HG03025 (cell line): Measurements from ENCODE around the gene APP.
A peak's percentile ranks its signal among the peaks of the same experiment; 100 is the strongest.

Experiments used
- ATAC-seq: cut with Tn5 transposase; IDR thresholded peaks from one replicate; pipeline ENCODE4 v1.9.1; 2021; ENCODE audit warnings: mild to moderate bottlenecking, moderate library complexity; ENCODE audit not compliant: unreplicated experiment, low FRiP score

The APP gene

DNA sequence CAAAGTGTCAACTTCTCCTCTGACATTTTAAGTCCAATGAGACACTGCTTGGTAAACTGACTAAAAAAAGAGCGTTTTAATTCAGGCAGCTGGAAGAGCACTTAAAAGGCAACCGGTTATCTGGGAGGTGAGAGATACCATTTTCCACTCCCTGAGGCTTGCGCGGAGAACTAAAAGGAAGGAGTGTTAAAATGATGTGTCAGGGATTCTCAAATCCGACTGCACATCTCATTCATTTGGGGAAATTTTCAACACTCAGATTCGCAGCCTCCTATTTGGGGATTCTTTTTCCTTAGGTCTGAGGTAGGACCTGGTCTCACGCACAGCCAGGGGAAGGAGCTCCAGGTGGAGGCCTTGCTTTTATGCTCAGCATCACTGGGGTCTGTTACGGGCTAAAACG, 281.9 kb downstream of the APP start:
- no peak for ATAC-seq

DNA sequence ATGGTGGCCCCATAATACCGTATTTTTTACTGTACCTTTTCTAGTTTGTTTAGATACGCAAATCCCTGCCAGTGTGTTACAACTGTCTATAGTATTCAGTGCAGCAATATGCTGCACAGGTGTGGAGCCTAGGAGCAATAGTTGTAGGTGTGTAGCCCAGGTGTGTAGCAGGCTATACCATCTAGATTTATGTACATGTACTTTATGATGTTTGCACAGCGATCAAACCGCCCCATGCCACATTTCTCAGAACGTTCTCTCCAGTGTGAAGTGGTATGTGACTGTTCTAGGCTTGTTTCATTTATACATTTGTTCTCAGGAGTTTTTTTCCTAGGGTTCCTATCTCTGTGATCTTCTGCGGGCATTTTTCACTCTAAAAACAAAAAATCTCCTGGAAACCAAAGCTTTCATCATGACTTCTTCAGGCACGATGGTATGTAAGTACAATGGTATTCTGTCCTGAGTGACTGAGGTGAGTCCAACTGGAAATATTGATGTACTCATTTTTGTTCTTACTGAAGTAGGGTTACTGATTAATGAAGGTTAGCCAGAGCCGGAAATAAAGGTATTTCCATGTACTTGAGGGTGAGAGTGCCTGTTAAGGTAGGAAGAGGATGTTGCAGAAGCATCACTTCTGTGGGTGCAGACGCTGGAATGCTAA, 282.8 kb downstream of the APP start:
- ATAC-seq, result no peak

DNA sequence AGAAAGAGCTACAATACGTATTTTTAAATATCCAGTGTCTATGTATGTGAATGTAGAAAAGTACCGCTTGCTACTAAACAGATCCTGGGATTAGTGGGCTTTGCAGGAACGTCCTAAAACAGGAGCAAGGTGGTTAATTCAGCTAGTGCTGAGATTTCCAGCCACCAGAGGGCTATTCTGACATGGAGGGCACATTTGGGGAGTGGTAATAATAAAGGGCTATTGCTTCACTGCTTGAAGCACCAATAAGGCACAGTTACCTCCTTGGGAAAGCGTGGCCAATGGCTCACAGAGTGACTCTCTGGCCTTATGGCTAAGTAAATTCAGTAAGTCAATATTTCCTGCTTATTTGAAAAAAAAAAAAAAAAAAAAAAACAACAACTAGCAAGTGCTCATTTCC, 283.4 kb downstream of the APP start:
- no peak for ATAC-seq

DNA sequence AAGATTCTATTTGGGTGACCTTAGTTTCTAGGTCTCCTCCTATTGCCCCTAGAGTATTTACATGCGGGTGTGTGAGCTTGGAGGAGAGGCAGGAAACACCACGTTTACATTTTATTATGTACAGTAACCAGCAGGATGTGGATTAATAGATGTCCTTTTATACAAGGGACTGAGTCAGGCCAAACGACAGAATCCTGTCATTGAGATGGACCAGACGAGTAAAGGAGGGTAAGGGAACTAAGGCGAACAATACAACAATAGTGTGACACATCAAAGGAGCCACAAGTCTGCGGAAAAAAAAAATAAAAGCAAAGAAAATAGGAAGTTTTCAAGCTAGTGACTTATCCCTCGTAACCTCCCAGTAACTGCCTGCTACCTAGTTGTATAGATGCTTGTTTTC, 284.7 kb downstream of the APP start:
- no peak for ATAC-seq

DNA sequence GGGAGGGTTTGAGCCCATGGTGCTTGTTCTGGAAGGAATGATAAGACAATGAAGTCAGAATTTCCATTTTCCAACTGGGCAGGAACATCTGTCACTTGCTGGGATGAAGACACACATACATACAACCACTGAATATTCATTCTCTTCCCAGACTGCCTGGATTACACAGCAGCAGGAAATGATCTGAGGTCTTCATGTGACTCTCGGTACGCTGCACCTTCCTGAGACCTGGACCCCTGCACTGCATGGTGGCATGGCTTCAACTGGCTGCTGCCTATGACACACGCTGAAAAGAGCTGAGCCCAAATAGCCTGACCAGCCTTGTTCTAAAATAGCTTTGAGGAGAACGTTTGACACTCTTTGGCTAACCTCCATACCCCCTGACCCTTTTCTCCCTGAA, 285.2 kb downstream of the APP start:
- no peak for ATAC-seq

DNA sequence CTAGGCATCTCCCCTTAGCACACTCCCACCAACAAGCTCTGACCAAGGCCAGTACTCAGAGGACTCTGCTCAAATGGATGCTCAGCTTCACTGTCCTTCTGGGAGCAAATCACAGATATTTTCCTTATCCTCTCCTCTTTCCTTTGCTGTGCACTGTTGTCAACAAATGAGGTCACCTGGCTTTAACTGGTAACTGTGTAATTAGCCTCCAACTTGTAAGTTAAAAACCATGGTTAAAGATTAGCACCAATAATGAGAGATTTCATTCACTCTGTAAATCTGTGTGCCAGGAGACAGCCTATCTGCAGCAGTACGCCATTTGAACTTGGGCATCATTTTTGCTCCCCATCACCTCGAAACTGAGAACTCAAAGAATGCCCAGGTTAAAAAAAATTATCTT, 286.3 kb downstream of the APP start:
- ATAC-seq, result no peak

DNA sequence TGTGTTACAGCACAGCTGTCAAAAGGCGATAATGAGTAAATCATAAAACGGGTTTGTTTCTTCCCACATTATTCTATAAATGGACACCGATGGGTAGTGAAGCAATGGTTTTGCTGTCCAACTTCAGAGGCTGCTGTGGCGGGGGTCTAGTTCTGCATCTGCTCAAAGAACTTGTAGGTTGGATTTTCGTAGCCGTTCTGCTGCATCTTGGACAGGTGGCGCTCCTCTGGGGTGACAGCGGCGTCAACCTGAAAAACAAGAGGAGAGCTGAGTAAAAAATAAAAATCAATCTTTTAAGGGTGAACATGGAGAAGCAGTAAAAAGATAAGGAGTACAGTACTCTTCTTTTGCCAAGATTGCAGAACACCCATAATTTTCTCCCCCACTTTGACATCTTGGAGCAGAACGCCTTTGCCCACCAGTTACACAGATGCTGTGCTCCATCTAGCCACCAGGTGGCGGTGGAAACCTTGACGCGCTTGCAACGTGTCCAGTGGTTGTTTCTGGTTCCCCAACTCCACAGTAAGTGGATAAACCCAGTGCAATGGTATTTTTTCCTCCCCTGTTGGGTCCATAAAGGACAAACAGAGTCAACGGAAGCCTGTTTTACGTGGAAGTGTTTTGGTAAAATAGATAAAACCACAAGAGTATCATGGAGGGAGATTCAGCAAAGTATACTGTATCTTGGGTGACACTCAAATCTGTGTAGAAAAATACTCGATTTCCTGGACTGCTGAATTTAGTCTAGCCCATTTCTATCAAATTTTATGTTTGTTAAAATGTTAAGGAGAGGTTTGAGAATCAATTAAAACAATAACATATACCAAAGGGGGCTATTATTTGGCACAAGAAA, 288.8 kb downstream of the APP start:
- ATAC-seq, result peak; percentile 91

DNA sequence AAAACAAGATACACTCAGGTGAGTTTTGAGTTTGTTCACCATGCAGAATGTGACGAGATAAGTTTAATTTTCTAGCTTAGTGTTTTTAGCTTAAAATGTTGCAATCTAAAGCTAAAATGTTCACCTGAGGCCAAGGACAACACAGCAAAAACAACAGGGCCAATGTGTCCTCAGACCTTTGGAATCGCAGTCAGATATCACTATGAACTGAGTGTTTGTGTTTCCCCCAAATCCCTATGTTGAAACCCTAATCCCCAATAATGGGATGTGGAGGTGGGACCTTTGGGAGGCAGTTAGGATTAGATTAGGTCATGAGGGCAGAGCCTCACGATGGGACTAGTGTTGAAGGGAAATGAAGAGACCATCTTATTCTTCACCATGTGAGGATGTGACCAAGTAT, 291.4 kb downstream of the APP start:
- no peak for ATAC-seq

DNA sequence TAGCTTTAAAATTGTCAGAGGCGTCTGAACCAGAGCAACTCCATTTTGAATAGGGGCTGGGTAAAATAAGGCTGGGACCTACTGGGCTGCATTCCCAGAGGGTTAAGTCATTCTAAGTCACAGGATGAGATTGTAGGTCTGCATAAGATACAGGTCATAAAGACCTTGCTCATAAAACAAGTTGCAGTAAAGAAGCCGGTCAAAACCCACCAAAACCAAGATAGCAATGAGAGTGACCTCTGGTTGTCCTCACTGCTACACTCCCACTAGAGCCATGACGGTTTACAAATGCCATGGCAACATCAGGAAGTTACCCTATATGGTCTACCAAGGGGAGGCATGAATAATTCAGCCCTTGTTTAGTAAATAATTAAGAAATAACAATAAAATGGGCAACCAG, 292.2 kb downstream of the APP start:
- ATAC-seq, result no peak

DNA sequence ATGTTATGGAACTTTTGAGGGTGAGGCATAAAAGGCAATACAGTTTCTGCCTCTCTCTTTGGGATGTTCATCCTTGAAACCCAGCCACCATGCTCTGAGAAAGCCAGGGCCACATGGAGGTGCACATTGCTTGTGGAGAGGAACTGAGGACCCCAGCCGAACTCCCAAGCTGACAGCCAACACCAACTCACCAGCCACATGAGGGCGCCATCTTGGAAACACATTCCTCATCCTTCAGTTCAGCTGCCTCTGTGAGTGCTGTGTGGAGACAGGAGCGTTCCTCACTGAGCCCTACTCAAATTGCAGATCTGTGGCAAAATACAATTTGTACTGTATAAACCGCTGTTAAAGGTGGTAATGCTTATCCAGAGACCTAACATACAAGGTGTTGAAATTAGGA, 298.3 kb downstream of the APP start:
- ATAC-seq, result no peak

DNA sequence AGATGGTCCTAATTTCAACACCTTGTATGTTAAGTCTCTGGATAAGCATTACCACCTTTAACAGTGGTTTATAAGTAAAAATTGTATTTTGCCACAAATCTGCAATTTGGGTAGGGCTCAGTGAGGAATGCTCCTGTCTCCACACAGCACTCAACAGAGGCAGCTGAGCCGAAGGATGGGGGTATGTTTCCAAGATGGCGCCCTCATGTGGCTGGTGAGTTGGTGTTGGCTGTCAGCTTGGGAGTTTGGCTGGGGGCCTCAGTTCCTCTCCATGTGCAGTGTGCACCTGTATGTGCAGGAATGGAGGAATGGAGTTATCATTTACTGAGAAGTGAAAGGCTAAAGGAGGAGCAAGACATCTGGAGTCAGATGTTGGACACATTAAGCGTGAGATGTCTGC, 299.0 kb downstream of the APP start:
- no peak for ATAC-seq

DNA sequence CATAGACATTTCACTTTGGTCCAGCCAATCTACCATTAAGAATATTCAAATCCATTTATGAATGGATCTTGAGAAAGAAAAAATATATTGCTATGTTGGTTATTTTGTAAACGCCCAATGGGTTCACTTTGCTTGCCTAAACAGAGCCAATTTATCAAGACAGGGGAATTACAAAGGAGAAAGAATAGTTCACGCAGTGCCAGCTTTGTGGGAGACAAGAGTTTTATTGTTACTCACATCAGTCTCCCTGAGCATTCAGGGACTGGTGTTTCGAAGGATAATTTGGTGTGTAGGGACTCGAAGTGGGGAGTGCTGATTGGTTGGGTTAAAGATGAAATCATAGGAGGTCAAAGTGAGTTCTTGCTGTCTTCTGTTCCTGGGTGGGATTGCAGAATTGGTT, 300.5 kb downstream of the APP start:
- ATAC-seq, result no peak

DNA sequence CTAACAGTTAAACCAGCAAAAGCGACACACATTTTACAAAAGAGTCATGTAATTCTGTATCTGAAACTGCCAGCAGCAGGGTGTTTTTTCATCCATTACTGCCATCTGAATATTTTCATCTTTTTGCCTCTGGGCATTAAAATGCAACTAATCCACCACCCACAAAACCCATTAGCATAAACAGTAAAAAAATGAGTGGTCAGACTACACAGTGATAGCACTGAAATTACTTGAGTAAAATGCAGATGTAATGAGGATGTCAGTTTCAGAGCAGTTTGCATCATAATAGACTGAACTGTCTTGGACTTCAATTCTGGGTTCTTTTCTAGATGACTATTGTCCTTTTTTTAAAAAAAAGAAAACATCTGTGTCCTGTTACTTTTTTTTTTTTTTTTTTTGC, 303.5 kb downstream of the APP start:
- no peak for ATAC-seq

DNA sequence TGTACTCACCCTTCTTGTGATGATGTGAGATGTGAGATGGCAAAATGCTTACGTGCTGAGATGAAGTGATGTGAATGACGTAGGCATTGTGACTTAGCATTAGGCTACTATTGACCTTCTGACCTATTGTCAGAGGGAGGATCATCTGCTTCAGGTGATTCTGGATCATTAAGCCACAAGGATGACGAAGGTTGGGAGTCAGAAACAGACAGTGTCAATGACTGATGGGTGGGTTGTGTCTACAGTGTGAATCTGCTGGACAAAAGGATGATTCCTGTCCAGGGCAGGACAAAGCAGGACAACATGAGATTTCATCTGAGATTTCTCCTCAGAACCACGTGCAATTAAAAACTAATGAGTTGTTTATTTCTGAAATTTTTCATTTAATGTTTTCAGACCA, 306.8 kb downstream of the APP start:
- no peak for ATAC-seq

DNA sequence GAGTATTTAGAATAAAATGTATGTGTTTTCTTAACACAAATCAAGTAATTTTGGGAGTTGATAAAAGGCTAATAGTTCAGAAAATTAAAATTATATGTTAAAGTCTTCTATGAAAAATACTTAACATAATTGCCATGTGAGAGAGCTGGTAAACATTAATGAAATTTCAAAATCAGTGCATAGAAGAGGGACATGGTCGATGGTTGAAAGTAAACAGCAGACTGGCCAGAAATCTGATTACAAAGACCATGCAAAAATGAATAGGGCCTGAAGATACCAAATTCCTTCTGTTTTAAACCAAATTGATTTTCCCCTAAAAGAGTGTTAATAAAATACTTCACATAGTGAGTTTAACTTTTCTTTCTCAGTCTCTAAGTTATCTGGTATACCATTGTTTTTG, 307.5 kb downstream of the APP start:
- no peak for ATAC-seq

DNA sequence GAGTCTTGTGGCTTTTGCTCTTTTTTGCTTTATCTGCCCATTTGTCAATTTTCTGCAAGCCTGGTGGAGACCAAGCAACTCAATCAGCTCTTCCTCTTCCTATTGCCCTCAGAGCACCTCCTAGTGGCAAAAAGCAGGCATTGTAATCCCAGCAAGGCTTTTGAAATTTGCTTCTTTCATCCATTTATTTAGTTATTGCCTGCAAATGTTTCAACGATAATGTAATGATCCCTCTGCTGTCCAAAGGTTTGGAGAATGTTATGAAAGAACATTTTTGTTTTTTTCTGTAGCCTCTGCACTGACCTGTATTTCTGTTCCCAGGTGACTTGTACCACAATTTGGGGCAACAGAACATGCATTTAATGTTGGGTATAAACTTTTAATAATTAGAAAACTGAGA, 308.0 kb downstream of the APP start:
- no peak for ATAC-seq

DNA sequence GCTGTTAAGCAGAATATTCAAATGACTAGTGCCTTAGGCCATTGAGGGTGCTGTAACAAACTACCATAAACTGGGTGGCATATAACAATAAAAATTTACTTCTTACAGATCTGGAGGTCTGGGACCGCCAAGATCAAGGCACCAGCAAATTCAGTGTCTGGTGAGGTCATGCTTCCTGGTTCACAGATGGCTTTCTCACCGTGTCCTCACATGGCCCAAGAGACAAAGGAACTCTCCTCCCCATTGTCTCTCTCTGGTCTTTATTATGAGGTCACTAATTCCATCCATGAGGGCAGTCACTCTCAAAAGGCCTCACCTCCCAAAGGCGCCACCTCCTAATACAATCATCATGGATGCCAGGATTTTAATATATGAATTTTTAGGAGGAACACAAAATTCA, 308.5 kb downstream of the APP start:
- ATAC-seq, result no peak

DNA sequence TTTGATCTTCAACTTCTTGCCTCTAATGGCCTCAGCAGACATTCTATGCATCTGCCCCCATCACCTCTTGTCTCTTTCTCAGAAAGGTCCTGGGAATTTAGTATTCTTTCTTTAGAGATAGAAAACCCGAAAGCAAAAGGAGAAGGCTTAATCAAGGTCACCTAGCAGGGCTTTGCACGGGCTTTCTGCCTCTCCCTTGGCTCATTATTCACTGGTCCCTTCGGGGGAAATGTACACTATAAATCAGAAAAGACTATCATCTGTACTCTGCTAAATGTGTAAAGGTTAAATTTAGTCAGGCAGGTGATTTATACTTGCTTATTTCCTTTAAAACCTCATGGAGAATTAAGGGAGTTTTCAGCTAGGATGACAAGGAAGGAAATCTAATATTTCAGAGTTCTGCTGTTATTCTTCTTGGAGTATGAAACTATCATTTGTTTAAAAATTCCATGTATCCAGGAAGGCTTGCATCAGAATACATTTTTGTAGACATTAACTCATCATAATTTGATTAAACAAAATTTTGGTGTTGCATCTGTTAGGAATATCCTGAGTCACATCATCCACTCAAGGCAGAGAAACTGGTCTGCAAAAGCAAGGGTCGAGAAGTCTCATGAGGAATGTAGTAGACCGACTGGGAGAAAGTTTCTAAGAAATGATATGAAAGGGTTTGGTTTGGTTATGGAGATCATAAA, 311.2 kb downstream of the APP start:
- no peak for ATAC-seq

DNA sequence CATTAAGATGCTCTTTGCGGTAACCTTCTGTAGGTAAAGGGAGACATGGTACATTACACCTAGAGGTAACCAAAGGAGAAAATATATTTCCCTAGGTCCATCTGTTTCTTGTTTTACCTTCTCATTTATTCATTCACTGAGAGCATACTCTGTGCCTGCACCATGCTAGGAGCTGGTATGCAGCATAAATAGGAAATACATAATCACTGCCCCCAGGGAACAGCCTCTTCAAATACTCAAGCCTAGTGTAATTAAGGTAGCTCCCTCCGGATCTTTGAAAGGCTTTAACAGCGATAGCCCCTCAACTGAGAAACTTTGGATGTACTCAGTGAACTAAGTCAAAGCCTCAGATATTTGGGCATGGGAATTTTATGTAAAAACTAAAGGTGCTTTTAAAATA, 312.2 kb downstream of the APP start:
- ATAC-seq, result no peak

DNA sequence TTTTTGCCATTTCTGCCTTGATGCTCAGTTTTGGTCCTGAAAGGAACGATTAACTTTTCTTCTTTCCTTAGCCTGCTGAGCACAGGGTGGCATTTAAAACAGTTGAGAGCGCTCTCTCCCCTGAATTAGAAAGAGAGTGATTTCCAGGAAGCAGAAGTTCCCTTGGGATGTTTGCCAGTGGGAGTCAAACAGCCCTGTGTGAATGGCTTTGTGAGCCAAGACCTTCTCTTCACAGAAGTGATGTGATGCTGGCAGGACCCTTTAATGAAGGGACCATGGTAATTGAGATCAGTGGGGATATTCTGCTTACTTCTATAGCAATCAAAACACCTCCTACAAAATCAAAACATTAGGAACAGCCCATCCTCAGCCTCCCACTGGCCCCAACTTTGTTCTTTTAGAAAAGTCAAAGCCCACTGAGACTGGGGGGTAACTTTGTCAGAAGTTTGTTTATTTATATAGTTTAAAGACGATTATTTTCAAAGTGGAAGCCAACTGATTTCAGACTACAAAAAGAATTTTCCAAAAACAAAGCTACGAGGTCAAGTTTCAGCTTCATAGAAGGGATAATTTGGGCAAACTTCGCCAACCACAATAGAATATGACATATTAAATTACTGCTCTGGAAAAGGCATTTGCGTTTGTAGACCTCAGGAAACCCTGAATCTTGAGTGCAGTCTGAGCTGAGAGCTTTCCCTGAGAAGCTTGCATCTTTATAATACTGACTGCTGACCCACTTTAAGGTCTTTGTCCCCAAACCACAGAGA, 313.1 kb downstream of the APP start:
- ATAC-seq, result no peak

DNA sequence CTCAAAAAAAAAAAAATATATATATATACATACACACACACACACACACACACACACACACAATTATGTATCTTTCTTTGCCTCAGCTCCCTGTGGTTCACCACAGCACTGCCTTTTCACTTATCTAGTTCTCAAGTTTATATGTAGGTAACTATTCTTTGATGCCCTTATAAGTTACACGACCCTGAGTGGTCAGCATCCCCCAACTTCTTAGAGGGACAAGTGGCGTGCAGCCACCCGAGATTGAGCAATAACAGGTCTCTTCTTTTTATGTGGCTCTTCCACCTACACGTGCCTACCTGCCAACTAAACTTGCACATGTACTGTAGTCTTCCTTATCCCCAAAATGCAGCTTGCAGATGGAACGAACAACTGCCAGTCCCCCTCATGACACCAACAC, 315.0 kb downstream of the APP start:
- ATAC-seq, result no peak
